Activated CD8-positive, alpha-beta T cell treated with anti-CD3 and anti-CD28 coated beads for 36 hours (primary cell): ENCODE measurements around the gene NFKB2. TPM values are rescaled to one million over a fixed set of nuclear protein-coding genes. Genes with fewer than 3 reads are reported as not detected.
A peak's percentile ranks its signal among the peaks of the same experiment; 100 is the strongest.

Source experiments
- ATAC-seq: fragments of 200-7000 bp; cut with Tn5 transposase; one replicate; pipeline ENCODE4 v1.10.0; 2021; ENCODE audit warnings: mild to moderate bottlenecking, moderate library complexity
- CTCF ChIA-PET: fragments of 350-600 bp; sonication (Branson Sonifier 250); formaldehyde crosslinking; loops from one replicate; lab custom pipeline; 2021; ENCODE audit warnings: antibody characterized with exemption; lab: Charles Lee
- POLR2A ChIA-PET: fragments of 350-600 bp; sonication (Branson Sonifier 250); formaldehyde crosslinking; loops from one replicate; lab custom pipeline; 2021; ENCODE audit warnings: antibody characterized with exemption; lab: Charles Lee
- DNase-seq: peaks from one replicate; pipeline ENCODE4 v3.0.0-alpha.2; 2020
- H3K27ac Mint-ChIP-seq: one replicate; pipeline ENCODE4 v1.8.0; 2021; ENCODE audit warnings: mild to moderate bottlenecking, mixed read lengths
- H3K27me3 Mint-ChIP-seq: one replicate; pipeline ENCODE4 v1.8.0; 2021; ENCODE audit warnings: mixed read lengths
- H3K36me3 Mint-ChIP-seq: one replicate; pipeline ENCODE4 v1.8.0; 2021; ENCODE audit warnings: low read depth, mixed read lengths
- H3K4me1 Mint-ChIP-seq: one replicate; pipeline ENCODE4 v1.8.0; 2021; ENCODE audit warnings: low read depth, mixed read lengths
- H3K4me3 Mint-ChIP-seq: one replicate; pipeline ENCODE4 v1.8.0; 2021; ENCODE audit warnings: mild to moderate bottlenecking, moderate library complexity, mixed read lengths
- H3K9me3 Mint-ChIP-seq: one replicate; pipeline ENCODE4 v1.8.0; 2021; ENCODE audit warnings: mixed read lengths
- CTCF ChIP-seq: fragments of 200-600 bp; IDR thresholded peaks from one replicate; pipeline ENCODE4 v1.8.0; 2022; ENCODE audit warnings: antibody characterized with exemption, mild to moderate bottlenecking
- intact Hi-C: fragments of 100-400 bp; cut with micrococcal nuclease; formaldehyde crosslinking; loops from one replicate; pipeline ENCODE4 v1.10.0; 2022
- total RNA-seq, 2 experiments: library from RNA; stranded (reverse); gene quantifications; one replicate each; pipeline ENCODE4 v1.2.3, GENCODE V29; 2021

Gene NFKB2
- total RNA-seq, 2 experiments from 2014 or later, result 251 to 253 TPM

- ChIA-PET CTCF (interaction anchor here (1.3 to 15.2 kb wide), 9 partner anchors 10 to 187 kb away, joined by 3 to 143 read pairs (median 6); partner anchors contain the start of genes C10orf95, ELOVL3 and FBXL15), POLR2A (interaction anchor here (0.9 to 9.1 kb wide), 6 partner anchors 9 to 245 kb away, joined by 3 to 107 read pairs (median 46); partner anchors contain the start of genes C10orf95, CUEDC2 and FBXL15)
- Mint-ChIP-seq H3K4me1 (peaks cover 55% of the 10 kb centered on the region), H3K9me3 (no peaks in the 10 kb centered on the region), H3K4me3 (peak overlapping the region; percentile 93), H3K36me3 (peaks cover 62% of the 10 kb centered on the region), H3K27ac (peak overlapping the region; percentile 98), H3K27me3 (no peaks in the 10 kb centered on the region)
- no peak for TF ChIP-seq CTCF
- intact Hi-C loops, result no loop called here
- ATAC-seq (no peak), DNase-seq (no peak)
These were observed 1.2 kb downstream of the NFKB2 start for GRCh38 chr10:102396730-102397151.

GRCh38 chr10:102397222-102398171 is 2.0 kb downstream of the NFKB2 start:
- ATAC-seq (no peak), DNase-seq (no peak)
- Mint-ChIP-seq H3K27ac (peak overlapping the region; percentile 98), H3K27me3 (no peaks in the 10 kb centered on the region), H3K9me3 (no peaks in the 10 kb centered on the region), H3K36me3 (peaks cover 69% of the 10 kb centered on the region), H3K4me1 (peaks cover 57% of the 10 kb centered on the region), H3K4me3 (peak overlapping the region; percentile 93)
- ChIA-PET POLR2A (interaction anchor here (0.9 to 9.1 kb wide), 10 partner anchors 8 to 262 kb away, joined by 3 to 107 read pairs (median 16); partner anchors contain the start of genes C10orf95, CUEDC2 and FBXL15), CTCF (interaction anchor here (0.7 to 15.2 kb wide), 12 partner anchors 8 to 170 kb away, joined by 3 to 143 read pairs (median 16); partner anchors contain the start of genes C10orf95, CUEDC2, ELOVL3 and FBXL15)
- TF ChIP-seq CTCF, result no peak
- intact Hi-C loops, result no loop called here

- peaks cover 69% of the 10 kb centered on the region for H3K36me3 Mint-ChIP-seq
- DNase-seq (no peak), ATAC-seq (no peak)
- peaks cover 49% of the 10 kb centered on the region for H3K4me1 Mint-ChIP-seq
- TF ChIP-seq CTCF, result no peak
- no peaks in the 10 kb centered on the region for H3K9me3 Mint-ChIP-seq
- H3K27me3 Mint-ChIP-seq, result no peaks in the 10 kb centered on the region
- ChIA-PET CTCF (interaction anchor here (0.7 to 15.2 kb wide), 27 partner anchors 9 to 266 kb away, joined by 3 to 143 read pairs (median 5); partner anchors contain the start of genes C10orf95, CUEDC2, ELOVL3 and FBXL15), POLR2A (interaction anchor here (0.9 to 9.1 kb wide), 10 partner anchors 7 to 263 kb away, joined by 3 to 107 read pairs (median 12); partner anchors contain the start of genes C10orf95, CUEDC2, FBXL15 and PITX3)
- intact Hi-C loops, result no loop called here
- H3K27ac Mint-ChIP-seq, result peak overlapping the region; percentile 67
- H3K4me3 Mint-ChIP-seq, result peak overlapping the region; percentile 93
These were observed 2.9 kb downstream of the NFKB2 start for GRCh38 chr10:102398172-102399020.

- POLR2A ChIA-PET, result interaction anchor here (0.5 to 9.1 kb wide), 14 partner anchors 6 to 264 kb away, joined by 3 to 107 read pairs (median 4); partner anchors contain the start of genes C10orf95, CUEDC2, FBXL15 and NOLC1
- peak; percentile 58 for ATAC-seq
- CTCF ChIA-PET, result interaction anchor here (0.7 to 15.2 kb wide), 36 partner anchors 8 to 284 kb away, joined by 3 to 143 read pairs (median 4); partner anchors contain the start of genes C10orf95, ELOVL3, FBXL15 and GBF1
These were observed 3.9 kb downstream of the NFKB2 start for GRCh38 chr10:102399217-102400021.

More at GRCh38 chr10:102399217-102400021, 3.9 kb downstream of the NFKB2 start:
- no peaks in the 10 kb centered on the region for H3K9me3 Mint-ChIP-seq
- DNase-seq, result peak; percentile 92
- TF ChIP-seq CTCF, result peak; percentile 98
- H3K4me3 Mint-ChIP-seq, result peak overlapping the region; percentile 93
- intact Hi-C loops, result no loop called here
- peaks cover 47% of the 10 kb centered on the region for H3K4me1 Mint-ChIP-seq
- no peaks in the 10 kb centered on the region for H3K27me3 Mint-ChIP-seq
- H3K27ac Mint-ChIP-seq, result peak overlapping the region; percentile 86
- H3K36me3 Mint-ChIP-seq, result peaks cover 71% of the 10 kb centered on the region
